Measurements from ENCODE around the gene RPL29. TPM values are rescaled to one million over a fixed set of nuclear protein-coding genes. Genes with fewer than 3 reads are reported as not detected.
A peak's percentile ranks its signal among the peaks of the same experiment; 100 is the strongest.

The RPL29 gene
- total RNA-seq, 1 experiment from 2014 or later, result 1,092 TPM

DNA sequence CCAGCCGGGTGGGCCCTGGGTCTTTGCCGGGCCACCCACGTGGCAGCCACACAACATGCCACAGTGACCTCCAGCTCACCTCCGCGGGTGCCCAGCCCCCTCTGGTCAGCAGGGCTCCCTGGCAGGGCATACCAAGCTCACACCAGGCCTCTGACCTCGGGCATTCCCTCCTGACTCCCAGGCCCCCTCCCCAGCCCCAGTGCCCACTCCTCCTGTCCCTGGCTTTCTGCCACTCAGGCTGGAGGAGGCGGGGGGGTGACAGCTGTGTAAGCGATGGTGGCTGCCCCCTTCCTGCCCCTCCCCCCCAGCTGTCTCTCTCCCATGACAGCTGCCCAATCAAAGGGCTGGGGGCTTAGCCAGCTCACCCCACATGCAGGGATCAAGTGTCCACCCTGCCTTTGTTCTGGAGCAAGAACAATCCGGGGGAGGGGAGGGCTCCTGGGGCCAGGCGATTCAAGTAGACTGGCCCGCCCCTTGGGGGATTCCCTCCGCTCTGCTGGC is 31.7 kb downstream of the RPL29 start:
- Histone ChIP-seq H3K9me3 (no peaks in the 10 kb centered on the region), H3K4me3 (no peak overlapping the region), H3K36me3 (no peaks in the 10 kb centered on the region), H3K27me3 (no peaks in the 10 kb centered on the region)
- DNase-seq, result no peak

DNA sequence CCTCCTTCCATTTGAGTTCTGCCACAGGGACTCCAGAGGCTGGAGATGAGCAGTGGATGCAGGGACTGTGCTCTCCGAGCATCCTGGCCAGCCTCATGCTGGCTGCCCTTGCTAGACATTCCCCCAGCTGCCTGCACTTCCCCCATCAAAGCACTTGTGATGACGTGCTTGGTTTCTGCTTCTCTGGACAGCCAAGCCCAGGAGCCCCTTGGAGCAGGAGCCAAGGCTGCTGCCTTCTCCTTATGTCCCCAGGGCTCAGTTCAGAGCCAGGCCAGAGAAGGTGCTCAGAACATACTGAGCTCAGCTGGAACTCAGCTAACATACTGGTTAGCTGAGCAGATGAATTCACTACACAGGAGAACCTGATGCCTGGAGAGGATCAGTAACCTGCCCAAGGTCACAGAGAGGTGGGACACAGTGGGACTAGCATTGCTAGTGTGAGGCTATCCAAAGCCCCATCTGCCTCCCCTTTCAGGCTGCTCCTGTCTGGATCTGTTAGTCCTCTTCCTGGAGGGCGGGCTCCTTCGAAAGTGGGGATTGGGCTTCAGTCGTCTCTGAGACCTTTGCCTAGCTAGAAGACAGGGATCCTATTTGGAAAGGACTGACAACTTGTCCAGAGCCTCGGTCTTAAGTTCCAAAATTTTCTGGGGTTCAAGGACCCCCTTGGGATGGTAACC is 32.7 kb downstream of the RPL29 start:
- Histone ChIP-seq H3K36me3 (no peaks in the 10 kb centered on the region), H3K4me3 (no peak overlapping the region), H3K27me3 (no peaks in the 10 kb centered on the region), H3K9me3 (no peaks in the 10 kb centered on the region)
- no peak for DNase-seq

DNA sequence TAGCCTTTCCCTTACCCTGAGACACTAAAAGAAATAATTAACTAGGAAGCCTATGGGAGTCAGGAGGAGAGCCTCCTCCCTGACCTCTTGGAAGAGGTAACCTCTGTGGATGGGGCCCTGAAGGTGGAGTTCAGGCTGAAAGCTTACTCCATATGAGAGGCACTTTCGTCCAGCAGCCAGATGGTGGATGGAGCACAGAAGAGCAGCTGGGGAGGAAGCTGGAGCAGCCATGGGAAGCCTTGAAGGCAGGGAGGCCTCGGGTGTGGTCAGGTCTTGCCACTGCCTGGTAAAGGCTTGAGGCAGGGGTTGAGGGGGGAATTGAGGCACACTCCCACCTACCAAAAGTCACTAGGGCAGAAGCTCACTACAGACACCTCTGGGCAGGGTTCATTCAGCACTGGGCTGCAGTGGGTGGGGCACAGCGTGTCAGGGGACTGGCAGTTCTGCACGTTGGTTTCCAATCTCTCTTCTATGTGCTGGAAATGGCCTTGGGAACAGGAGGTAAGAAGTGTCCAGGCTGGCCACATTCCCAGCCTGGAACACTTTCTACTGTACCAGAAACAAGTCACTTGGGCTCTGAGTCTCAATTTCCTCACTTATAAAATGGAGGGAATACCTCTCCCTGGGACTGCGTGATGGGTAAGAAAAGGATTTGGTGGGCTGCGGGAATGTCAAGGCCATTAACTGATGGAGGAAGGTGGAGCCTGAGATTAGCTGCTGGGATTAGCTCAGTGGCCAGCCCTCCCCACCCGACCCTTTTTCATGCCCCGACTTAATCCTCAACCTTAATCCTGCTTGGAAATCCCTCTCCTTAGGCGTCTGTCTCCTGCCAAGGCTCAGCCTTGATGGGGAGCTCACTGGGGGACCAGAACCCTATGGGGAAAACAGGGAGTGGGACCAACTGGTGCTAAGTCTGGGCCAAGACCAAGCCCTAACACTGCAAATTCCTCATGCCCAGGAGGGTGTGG is 33.8 kb downstream of the RPL29 start:
- Histone ChIP-seq H3K36me3 (no peaks in the 10 kb centered on the region), H3K27me3 (no peaks in the 10 kb centered on the region), H3K9me3 (no peaks in the 10 kb centered on the region), H3K4me3 (no peak overlapping the region)
- no peak for DNase-seq

- H3K36me3 ChIP-seq, result no peaks in the 10 kb centered on the region
- no peaks in the 10 kb centered on the region for H3K9me3 ChIP-seq
- H3K27me3 ChIP-seq, result no peaks in the 10 kb centered on the region
- DNase-seq, result no peak
- H3K4me3 ChIP-seq, result no peak overlapping the region
Observed at GRCh38 chr3:51961011-51961410, 34.7 kb downstream of the RPL29 start.

- Histone ChIP-seq H3K27me3 (no peaks in the 10 kb centered on the region), H3K36me3 (no peaks in the 10 kb centered on the region), H3K4me3 (no peak overlapping the region), H3K9me3 (no peaks in the 10 kb centered on the region)
- no peak for DNase-seq
Observed at GRCh38 chr3:51960386-51960785, 35.3 kb downstream of the RPL29 start.

- H3K36me3 ChIP-seq, result no peaks in the 10 kb centered on the region
- H3K27me3 ChIP-seq, result no peaks in the 10 kb centered on the region
- DNase-seq, result no peak
- H3K4me3 ChIP-seq, result no peak overlapping the region
- no peaks in the 10 kb centered on the region for H3K9me3 ChIP-seq
Observed at GRCh38 chr3:51959651-51960050, 36.0 kb downstream of the RPL29 start.

- H3K36me3 ChIP-seq, result no peaks in the 10 kb centered on the region
- H3K27me3 ChIP-seq, result no peaks in the 10 kb centered on the region
- no peaks in the 10 kb centered on the region for H3K9me3 ChIP-seq
- no peak for DNase-seq
- no peak overlapping the region for H3K4me3 ChIP-seq
Observed at GRCh38 chr3:51958603-51959521, 36.8 kb downstream of the RPL29 start.

DNA sequence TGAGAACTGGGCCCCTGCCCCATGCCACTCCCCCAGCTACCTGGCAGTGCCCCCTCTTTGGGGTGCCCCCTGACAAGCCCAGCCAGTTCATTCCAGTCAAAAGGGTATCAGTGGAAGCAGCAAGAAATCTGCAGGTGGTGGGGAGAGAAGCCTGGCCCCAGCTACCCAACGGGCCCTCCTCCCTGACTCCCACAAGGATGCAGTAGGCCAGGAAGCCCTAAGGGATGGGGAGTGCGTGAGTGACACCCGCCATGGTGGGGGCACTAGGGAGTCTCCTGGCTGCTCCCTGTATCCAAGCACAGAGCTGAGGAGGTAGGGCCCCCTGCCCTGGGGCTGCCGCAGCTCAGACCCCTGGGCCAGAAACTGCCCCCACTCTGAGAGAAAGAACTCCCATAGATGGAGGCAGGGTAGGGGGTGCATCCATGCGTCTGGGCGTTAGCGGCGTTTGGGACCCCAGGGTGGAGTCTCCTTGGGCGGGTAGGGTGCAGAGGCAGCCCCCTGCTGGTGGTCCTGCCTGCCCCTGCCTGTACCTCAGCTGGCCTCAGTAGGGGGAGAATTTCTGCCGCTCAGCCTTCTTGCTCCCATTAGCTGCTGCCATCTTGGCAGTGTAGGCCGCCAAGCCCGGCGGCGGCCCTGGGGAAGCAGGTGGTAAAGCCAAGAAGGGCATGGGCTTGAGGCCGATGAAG is 38.0 kb downstream of the RPL29 start:
- no peaks in the 10 kb centered on the region for H3K9me3 ChIP-seq
- no peak for DNase-seq
- H3K27me3 ChIP-seq, result no peaks in the 10 kb centered on the region
- no peaks in the 10 kb centered on the region for H3K36me3 ChIP-seq
- H3K4me3 ChIP-seq, result no peak overlapping the region

GRCh38 chr3:51955893-51956770 is 39.6 kb downstream of the RPL29 start:
- DNase-seq, result no peak
- no peak overlapping the region for H3K4me3 ChIP-seq
- H3K9me3 ChIP-seq, result no peaks in the 10 kb centered on the region
- H3K27me3 ChIP-seq, result no peaks in the 10 kb centered on the region
- H3K36me3 ChIP-seq, result no peaks in the 10 kb centered on the region

DNA sequence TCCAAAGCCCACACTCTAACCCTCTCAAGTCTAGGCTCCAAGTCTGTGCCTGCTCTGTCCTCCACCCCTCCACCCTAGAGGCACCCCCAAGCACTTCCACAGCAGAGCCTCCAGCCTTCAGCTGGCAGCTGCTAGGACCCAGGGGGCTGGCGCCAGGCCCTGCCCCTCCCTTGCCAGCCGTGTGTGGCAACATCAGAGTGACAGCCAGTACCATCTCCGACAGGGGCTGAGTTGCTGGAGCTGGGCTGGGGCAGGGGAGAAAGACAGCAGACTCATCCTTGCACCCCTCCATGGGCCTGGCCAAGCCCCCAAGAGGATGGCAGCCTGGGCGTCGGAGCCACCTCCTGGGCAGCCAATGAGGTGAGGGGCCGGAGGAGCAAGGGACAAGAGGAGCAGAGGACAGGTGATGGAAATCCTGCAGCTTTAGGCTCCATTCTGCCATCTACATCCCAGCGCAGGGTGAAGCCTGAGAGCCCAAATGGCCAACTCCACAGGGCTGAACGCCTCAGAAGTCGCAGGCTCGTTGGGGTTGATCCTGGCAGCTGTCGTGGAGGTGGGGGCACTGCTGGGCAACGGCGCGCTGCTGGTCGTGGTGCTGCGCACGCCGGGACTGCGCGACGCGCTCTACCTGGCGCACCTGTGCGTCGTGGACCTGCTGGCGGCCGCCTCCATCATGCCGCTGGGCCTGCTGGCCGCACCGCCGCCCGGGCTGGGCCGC is 40.4 kb downstream of the RPL29 start, which contains the start of gene GPR62:
Gene GPR62, plus strand, starts transcription at position 207 of the 718 bp plus-strand sequence. Its CDS starts 272 bp downstream, at position 479.
- Histone ChIP-seq H3K27me3 (no peaks in the 10 kb centered on the region), H3K9me3 (no peaks in the 10 kb centered on the region), H3K4me3 (no peak within 1 kb of the TSS), H3K36me3 (no peaks in the 10 kb centered on the region)
- no peak for DNase-seq

GRCh38 chr3:51954713-51955112 is 41.0 kb downstream of the RPL29 start:
- H3K4me3 ChIP-seq, result no peak overlapping the region
- no peaks in the 10 kb centered on the region for H3K9me3 ChIP-seq
- no peak for DNase-seq
- H3K36me3 ChIP-seq, result no peaks in the 10 kb centered on the region
- no peaks in the 10 kb centered on the region for H3K27me3 ChIP-seq

DNA sequence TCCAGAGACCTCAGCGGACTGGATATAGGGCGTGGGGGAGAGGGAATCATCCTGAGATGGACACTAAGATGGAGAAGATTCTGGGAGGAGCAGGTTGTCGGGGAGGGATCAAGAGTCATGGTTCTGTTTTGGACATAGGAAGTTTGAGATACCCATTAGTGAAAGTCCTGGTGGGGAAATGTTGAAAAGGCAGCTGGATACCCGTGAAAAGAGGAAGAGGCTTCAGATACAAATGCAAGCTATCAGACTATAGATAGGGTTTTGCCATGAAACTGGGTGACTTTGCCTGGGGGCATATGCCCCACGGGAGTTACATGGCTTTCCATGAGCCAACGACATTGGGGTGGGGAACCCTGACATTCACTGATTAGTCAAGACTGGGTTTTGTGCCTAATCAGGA is 41.6 kb downstream of the RPL29 start:
- no peaks in the 10 kb centered on the region for H3K36me3 ChIP-seq
- no peak overlapping the region for H3K4me3 ChIP-seq
- no peaks in the 10 kb centered on the region for H3K9me3 ChIP-seq
- no peak for DNase-seq
- no peaks in the 10 kb centered on the region for H3K27me3 ChIP-seq

GRCh38 chr3:51953445-51953844 is 42.2 kb downstream of the RPL29 start:
- no peak overlapping the region for H3K4me3 ChIP-seq
- DNase-seq, result peak; percentile 18
- H3K9me3 ChIP-seq, result no peaks in the 10 kb centered on the region
- H3K27me3 ChIP-seq, result no peaks in the 10 kb centered on the region
- no peaks in the 10 kb centered on the region for H3K36me3 ChIP-seq

DNA sequence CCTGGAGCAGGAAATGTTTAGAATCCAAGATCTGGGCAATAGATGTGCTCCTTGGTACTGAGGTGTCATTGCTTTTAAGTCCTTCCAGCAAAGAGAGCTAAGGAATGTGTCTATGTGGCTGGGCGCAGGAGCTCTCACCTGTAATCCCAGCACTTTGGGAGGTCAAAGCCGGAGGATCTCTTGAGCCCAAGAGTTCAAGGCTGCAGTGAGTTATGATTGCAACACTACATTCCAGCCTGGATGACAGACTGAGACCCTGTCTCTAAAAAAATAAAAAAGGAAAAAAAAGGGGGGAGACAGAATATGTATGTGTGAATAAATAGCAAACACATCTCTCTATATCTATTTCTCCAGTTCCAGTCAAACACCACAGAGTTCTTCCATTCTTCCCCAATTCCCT is 44.8 kb downstream of the RPL29 start:
- no peak overlapping the region for H3K4me3 ChIP-seq
- no peaks in the 10 kb centered on the region for H3K27me3 ChIP-seq
- no peaks in the 10 kb centered on the region for H3K9me3 ChIP-seq
- DNase-seq, result no peak
- H3K36me3 ChIP-seq, result no peaks in the 10 kb centered on the region

DNA sequence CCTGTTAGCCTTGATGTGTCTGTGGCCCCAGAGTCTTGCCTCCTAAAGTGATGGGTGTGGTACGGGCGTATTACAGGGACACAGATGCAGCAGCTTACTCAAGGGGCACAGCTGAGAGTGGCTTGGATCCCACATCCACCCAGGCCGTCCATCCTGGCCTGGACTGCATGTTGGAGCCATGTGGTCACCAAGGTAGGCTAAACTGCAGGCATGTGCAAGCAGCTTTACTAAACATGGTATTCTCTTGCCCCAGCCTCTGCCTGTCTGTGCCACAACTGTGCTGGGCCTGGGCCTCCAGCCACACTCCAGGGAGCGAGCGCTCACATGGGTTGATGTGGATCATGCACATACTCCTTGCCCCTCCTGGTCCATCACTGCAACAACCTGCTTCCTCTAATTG is 46.6 kb downstream of the RPL29 start:
- no peaks in the 10 kb centered on the region for H3K9me3 ChIP-seq
- no peak for DNase-seq

More for the DNA sequence above, 46.6 kb downstream of the RPL29 start:
- H3K27me3 ChIP-seq, result no peaks in the 10 kb centered on the region
- H3K4me3 ChIP-seq, result no peak overlapping the region
- no peaks in the 10 kb centered on the region for H3K36me3 ChIP-seq

Measured in MG63 (cell line).